ENCODE results near the gene TRIM10.
"Not testable (repeated sequence)": the region's sequence is repeated elsewhere in the genome, so short reads cannot be mapped to it uniquely, and the experiment has no call there.

Gene TRIM10

GRCh38 chr6:30136570-30137286, 24.3 kb downstream of the TRIM10 start:
- intact Hi-C loops (cut with DNase I), result no loop called here
- no peak for DNase-seq

GRCh38 chr6:30135757-30136156, 25.3 kb downstream of the TRIM10 start, which contains the start of gene TRIM40:
Gene TRIM40 (plus strand): TSS chr6:30136140. CDS start chr6:30137037, 897 bp downstream.
- intact Hi-C loops (cut with DNase I), result no loop called here
- DNase-seq, result no peak

GRCh38 chr6:30135147-30135546, 25.9 kb downstream of the TRIM10 start:
- intact Hi-C loops (cut with DNase I), result no loop called here
- no peak for DNase-seq

GRCh38 chr6:30131947-30132497, 29.0 kb downstream of the TRIM10 start:
- intact Hi-C loops (cut with DNase I), result no loop called here
- no peak for DNase-seq

GRCh38 chr6:30130887-30131862, 29.8 kb downstream of the TRIM10 start:
- intact Hi-C loops (cut with DNase I), result no loop called here
- DNase-seq, result peak; percentile 8 to 87 (median 66)

- intact Hi-C loops (cut with DNase I), result no loop called here
- no peak for DNase-seq
These were observed 30.8 kb downstream of the TRIM10 start for GRCh38 chr6:30130179-30130679.

- intact Hi-C loops (cut with DNase I), result no loop called here
These were observed 31.5 kb downstream of the TRIM10 start for GRCh38 chr6:30129265-30130178.

GRCh38 chr6:30127238-30128093, 33.5 kb downstream of the TRIM10 start:
- DNase-seq, result no peak
- intact Hi-C loops (cut with DNase I), result no loop called here

More at GRCh38 chr6:30129265-30130178, 31.5 kb downstream of the TRIM10 start:
- DNase-seq, result no peak

GRCh38 chr6:30122515-30122914, 38.5 kb downstream of the TRIM10 start:
- DNase-seq, result no peak
- intact Hi-C loops (cut with DNase I), result no loop called here

GRCh38 chr6:30121446-30122366, 39.3 kb downstream of the TRIM10 start:
- no peak for DNase-seq
- intact Hi-C loops (cut with DNase I), result no loop called here

- DNase-seq, result not testable (repeated sequence)
These were observed 42.3 kb downstream of the TRIM10 start for GRCh38 chr6:30118691-30119090.

GRCh38 chr6:30116724-30117123, 44.3 kb downstream of the TRIM10 start:
- intact Hi-C loops (cut with DNase I), result no loop called here

More at GRCh38 chr6:30118691-30119090, 42.3 kb downstream of the TRIM10 start:
- intact Hi-C loops (cut with DNase I), result not testable (repeated sequence)

GRCh38 chr6:30113841-30114240, 47.2 kb downstream of the TRIM10 start:
- intact Hi-C loops (cut with DNase I), result no loop called here
- DNase-seq, result no peak

More at GRCh38 chr6:30116724-30117123, 44.3 kb downstream of the TRIM10 start:
- DNase-seq, result no peak

- intact Hi-C loops (cut with DNase I), result no loop called here
- DNase-seq, result no peak
These were observed 47.8 kb downstream of the TRIM10 start, which contains the start of gene TRIM31 for GRCh38 chr6:30113003-30113759. Gene TRIM31 (minus strand): TSS chr6:30113090. CDS start chr6:30112805, 285 bp downstream.

GRCh38 chr6:30112402-30112994, 48.5 kb downstream of the TRIM10 start:
- intact Hi-C loops (cut with DNase I), result no loop called here
- DNase-seq, result no peak

Measured in head of caudate nucleus (tissue), 42 donors.